HG03135 (cell line): ENCODE results near the gene TCP11X1.
"Not testable (repeated sequence)": the region's sequence is repeated elsewhere in the genome, so short reads cannot be mapped to it uniquely, and the experiment has no call there.

Experiments used
- ATAC-seq: cut with Tn5 transposase; IDR thresholded peaks from one replicate; pipeline ENCODE4 v1.9.1; 2021; ENCODE audit warnings: mild to moderate bottlenecking, moderate library complexity; ENCODE audit not compliant: unreplicated experiment

TCP11X1 gene

DNA sequence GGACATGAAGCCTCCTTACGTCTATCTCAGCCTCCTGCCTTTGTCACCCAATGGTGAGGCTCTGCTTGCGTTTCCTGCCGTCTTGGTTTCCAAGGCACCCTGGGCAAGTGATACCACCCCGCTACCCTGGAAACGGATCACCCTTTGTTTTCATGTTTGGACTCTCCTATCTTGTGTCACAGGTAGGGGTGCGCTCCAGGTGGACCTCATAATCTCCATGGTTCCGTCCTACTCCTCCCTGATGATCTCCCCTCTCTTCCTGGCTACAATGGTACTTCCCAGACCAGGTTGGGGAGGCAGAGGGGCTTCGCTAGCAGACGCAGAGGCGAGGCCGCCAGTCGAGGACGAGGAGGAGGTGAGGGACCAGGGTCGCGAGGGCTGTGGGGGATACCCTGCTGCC is at the start of gene TCP11X1:
TCP11X1 (plus strand) TSS at position 316 of the 400 bp plus-strand sequence.
- ATAC-seq: not testable (repeated sequence)

DNA sequence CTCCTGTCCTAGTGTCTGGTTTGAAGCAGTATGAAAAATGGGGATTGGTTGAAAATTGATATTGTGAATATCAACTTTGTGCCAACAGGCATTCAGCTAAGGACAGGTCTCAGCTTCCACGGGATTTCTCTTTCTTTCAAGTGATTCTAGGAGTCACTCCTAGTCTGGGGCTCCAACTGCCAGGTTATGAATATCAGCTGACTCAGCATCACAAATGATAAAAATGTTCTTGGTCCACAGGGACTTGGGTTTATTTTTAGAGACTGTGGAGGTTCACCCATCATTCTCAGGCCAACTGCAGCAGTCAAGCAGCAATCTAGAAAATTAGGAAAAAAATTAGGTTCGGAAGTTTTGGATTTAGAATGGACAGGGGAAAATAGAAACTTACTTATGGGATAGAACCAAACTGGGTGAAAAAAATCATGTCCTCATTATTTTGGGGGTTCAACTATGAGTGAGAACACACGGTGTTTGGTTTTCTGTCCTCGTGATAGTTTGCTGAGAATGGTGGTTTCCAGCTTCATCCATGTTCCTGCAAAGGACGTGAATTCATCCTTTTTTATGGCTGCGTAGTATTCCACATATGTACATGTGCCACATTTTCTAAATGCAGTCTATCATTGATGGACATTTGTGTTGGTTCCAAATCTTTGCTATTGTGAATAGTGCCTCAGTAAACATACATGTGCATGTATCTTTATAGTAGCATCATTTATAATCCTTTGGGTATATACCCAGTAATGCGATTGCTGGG is 29.0 kb upstream of the TCP11X1 start:
- no peak for ATAC-seq

DNA sequence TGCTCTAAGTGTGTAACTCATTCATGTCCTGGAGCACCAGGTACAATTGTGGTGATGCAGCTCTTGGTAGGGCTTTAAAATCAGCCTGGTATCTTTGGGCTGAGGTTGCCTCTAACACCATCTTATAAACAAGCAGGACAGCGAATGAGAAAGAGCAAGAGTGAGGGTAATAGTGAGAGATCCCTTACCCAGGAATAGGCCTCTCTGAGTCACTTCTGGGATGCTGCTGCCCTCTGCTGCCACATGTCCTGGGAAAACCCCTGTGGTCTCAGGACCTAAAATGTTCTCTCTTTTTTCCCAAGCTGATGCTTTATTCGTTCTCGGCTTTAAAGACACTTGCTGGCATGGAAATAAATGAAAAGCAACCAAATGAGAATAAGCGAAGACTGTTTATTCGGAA is 7.2 kb upstream of the TCP11X1 start:
- not testable (repeated sequence) for ATAC-seq

DNA sequence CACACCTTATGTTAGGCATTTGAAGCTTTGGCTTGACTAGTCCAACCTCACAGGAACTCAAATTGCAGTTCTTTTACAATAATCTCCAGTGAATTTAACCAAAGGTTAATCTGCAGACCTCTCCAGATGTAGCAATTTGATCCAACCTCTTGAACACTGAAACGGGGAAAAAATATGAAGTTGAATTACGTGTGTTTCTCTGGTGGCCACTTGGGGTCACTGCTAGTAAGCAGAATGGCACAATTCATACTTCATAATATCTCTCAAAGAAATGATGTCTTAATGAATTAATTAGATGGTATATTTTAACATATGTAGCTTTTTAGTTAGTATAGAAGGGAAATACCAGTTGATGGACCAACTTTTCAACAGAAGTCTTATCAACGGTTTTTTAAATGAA is 1.4 kb downstream of the TCP11X1 start:
- not testable (repeated sequence) for ATAC-seq

DNA sequence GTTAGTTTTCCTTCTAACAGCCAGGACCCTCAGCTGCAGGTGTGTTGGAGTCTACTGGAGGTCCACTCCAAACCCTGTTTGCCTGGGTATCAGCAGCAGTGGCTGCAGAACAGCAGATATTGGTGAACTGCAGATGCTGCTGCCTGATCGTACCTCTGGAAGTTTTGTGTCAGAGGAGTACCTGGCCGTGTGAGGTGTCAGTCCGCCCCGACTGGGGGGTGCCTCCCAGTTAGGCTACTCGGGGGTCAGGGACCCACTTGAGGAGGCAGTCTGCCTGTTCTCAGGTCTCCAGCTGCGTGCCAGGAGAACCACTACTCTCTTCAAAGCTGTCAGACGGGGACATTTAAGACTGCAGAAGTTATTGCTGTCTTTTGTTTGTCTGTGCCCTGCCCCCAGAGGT is 20.6 kb downstream of the TCP11X1 start:
- not testable (repeated sequence) for ATAC-seq

DNA sequence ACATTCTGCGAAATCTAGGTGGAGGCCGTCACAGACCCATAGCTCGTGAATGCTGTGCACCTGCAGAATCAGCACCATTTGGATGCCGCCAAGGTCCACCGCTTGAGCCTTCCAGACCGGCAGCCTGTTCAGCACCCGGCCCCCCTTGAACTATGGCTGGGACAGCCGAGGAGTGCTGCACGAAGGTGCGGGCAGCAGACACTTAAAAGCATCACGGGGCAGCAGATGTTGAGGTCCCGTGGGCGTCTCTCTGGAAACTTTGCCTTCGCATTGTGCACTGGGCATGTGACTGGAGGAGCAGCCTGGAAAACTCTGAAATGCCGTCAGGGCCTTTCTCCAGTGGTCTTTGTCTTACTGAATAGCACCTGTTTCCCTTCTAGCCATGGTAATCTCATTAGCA is 25.2 kb downstream of the TCP11X1 start:
- not testable (repeated sequence) for ATAC-seq

DNA sequence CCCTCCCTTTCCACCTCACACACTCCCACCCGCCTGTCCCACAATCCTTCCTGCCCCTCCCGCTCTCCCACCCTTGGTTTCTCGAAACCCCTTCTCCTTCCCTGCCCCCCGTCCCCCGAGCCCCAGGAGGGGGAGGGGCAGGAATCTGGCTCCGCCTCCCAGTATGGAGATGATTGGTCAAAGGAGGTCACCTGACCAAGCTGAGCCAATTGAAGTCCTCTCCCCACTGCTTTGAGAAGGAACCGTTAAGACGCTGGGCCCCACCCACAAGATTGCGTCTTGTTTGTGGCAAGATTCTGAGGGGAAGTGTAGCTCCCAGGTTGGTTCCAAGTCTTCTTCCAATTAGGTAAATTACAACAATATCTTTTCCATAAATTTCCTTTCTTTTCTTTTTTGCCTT is 31.8 kb downstream of the TCP11X1 start, which contains the start of gene NXF2:
NXF2 (plus strand) TSS at position 275 of the 400 bp plus-strand sequence. CDS start 59,912 bp downstream, outside the sequence.
- ATAC-seq: not testable (repeated sequence)

DNA sequence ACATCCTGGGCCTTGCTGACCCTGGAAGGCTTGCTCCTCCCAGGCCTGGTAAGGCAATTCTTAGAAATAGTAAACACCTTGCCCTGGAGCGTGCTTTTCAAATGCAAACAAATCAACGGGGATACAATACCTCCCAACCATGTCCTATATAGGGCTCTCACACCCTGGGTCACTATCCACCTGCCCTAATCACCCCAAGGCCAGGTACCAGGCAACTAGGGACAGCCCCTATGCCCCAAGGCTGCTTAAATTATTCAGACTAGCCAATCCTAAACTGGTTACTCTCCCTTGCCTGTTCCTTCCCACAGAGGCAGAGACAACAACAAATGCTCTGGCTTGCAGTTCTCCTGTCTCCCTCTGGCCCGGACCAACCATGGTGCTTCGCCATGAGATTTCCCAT is 57.1 kb downstream of the TCP11X1 start:
- not testable (repeated sequence) for ATAC-seq
